Sigmoid colon (tissue), 4 donors: ENCODE measurements around the gene CDH19.

Source experiments
- CTCF ChIP-seq, 4 experiments: fragments of 450-650 bp in 3 of 4; fragments of 200-600 bp in 1 of 4; IDR thresholded peaks; one replicate each; pipeline ENCODE4 v1.5.1; 2016 to 2019; ENCODE audit warnings: antibody characterized with exemption in 4 of 4, mild to moderate bottlenecking in 3 of 4, moderate library complexity in 2 of 4
- EP300 ChIP-seq, 4 donors: sonication (generic); formaldehyde crosslinking; IDR thresholded peaks; one replicate each; pipeline ENCODE4 v1.6.1; 2017; ENCODE audit warnings: antibody characterized with exemption in 4 of 4
- POLR2A ChIP-seq, 2 donors: fragments of 450-650 bp; IDR thresholded peaks; one replicate each; pipeline ENCODE4 v1.6.1; 2016; ENCODE audit warnings: antibody characterized with exemption in 2 of 2, mild to moderate bottlenecking in 2 of 2, moderate library complexity in 2 of 2
- POLR2AphosphoS5 ChIP-seq, 4 donors: sonication (generic); formaldehyde crosslinking; IDR thresholded peaks; one replicate each; pipeline ENCODE4 v1.6.1; 2017; ENCODE audit warnings: antibody characterized with exemption in 4 of 4

- TF ChIP-seq CTCF (IDR thresholded peaks at IDR 0.05) (no peak), POLR2A (IDR thresholded peaks at IDR 0.05) (no peak), EP300 (IDR thresholded peaks at IDR 0.05) (no peak), POLR2AphosphoS5 (IDR thresholded peaks at IDR 0.05) (no peak)
These were observed 37.2 kb upstream of the CDH19 start for GRCh38 chr18:66641056-66641455.
